Loucy (cell line): ENCODE data around the gene GGA1.

Source experiments
- EZH2phosphoT487 ChIP-seq: fragments of 200-600 bp; IDR thresholded peaks from 2 replicates; pipeline ENCODE4 v1.6.1; 2018; ENCODE audit warnings: antibody characterized with exemption, mild to moderate bottlenecking, moderate library complexity, borderline replicate concordance
- TF ChIP-seq, protein P1 (sequence below): fragments of 200-600 bp; sonication (generic); conservative IDR thresholded peaks from 2 replicates; pipeline ENCODE4 v1.5.1; 2014; ENCODE audit warnings: mild to moderate bottlenecking, antibody characterized with exemption, low read length

DNA sequence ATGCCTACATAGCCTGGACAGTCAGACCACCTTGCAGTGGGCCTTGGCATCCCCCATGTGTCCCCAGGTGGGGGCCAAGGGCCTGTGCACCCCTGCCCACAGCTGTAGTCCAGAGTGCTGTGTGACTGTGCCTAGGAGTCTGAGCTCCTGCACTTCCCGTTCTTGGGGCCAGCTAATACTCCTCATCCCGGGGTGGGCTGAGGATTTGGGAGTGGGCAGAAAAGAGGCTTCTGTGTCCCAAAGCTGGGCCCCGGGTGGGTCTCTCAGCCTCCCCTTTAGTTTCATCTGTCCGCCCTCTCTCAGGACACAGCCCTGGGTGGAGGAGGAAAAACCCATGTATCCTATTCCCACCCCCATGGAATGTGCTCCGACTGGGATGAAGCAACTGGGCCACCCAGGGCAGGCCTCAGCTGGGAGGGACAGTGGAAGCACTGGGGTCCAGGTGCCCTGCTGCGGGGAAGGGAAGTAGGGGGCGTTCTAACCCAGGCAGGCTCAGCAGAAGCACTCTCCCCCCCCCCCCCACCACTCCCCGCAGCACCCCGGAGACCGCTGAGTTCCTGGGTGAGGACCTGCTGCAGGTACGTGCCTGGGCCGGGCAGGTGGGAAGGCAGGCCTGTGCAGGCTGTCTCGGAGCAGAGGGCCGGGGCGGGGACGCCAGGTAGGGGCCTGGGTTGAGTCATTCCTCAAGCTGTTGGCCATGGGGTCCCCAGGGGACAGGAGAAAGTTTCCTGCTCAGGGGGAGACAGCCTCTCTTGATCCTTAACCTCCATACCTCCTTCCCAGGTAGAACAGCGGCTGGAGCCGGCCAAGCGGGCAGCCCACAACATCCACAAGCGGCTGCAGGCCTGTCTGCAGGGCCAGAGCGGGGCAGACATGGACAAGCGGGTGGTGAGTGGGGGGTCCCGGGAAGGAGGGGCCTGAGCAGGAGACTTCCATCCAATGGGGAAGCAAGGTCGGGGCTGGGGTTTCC lies 32.2 kb downstream of the GGA1 start:
- TF ChIP-seq, protein P1, sequence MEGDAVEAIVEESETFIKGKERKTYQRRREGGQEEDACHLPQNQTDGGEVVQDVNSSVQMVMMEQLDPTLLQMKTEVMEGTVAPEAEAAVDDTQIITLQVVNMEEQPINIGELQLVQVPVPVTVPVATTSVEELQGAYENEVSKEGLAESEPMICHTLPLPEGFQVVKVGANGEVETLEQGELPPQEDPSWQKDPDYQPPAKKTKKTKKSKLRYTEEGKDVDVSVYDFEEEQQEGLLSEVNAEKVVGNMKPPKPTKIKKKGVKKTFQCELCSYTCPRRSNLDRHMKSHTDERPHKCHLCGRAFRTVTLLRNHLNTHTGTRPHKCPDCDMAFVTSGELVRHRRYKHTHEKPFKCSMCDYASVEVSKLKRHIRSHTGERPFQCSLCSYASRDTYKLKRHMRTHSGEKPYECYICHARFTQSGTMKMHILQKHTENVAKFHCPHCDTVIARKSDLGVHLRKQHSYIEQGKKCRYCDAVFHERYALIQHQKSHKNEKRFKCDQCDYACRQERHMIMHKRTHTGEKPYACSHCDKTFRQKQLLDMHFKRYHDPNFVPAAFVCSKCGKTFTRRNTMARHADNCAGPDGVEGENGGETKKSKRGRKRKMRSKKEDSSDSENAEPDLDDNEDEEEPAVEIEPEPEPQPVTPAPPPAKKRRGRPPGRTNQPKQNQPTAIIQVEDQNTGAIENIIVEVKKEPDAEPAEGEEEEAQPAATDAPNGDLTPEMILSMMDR: no peak
- TF ChIP-seq EZH2phosphoT487: no peak
